GM19463 (cell line): ENCODE measurements around the gene CARD9.
A peak's percentile ranks its signal among the peaks of the same experiment; 100 is the strongest.
"Not testable (repeated sequence)": the region's sequence is repeated elsewhere in the genome, so short reads cannot be mapped to it uniquely, and the experiment has no call there.

Experiments used
- ATAC-seq: cut with Tn5 transposase; IDR thresholded peaks from one replicate; pipeline ENCODE4 v1.9.1; 2021; ENCODE audit warnings: mild to moderate bottlenecking, moderate library complexity; ENCODE audit not compliant: unreplicated experiment

Gene CARD9

GRCh38 chr9:136364942-136365774, 8.3 kb downstream of the CARD9 start:
- no peak for ATAC-seq

- ATAC-seq = no peak
Measured at GRCh38 chr9:136363949-136364748, 9.3 kb downstream of the CARD9 start.

- peak; percentile 83 for ATAC-seq
Measured at GRCh38 chr9:136363106-136363948, 10.1 kb downstream of the CARD9 start, which contains the start of gene DNLZ. Gene DNLZ, minus strand, starts transcription at chr9:136363744. Its CDS starts 30 bp downstream, at chr9:136363714.

- ATAC-seq = no peak
Measured at GRCh38 chr9:136362450-136362784, 11.1 kb downstream of the CARD9 start.

- ATAC-seq = no peak
Measured at GRCh38 chr9:136361754-136362449, 11.6 kb downstream of the CARD9 start.

- no peak for ATAC-seq
Measured at GRCh38 chr9:136361047-136361753, 12.3 kb downstream of the CARD9 start.

- no peak for ATAC-seq
Measured at GRCh38 chr9:136359774-136360718, 13.4 kb downstream of the CARD9 start.

- no peak for ATAC-seq
Measured at GRCh38 chr9:136358888-136359287, 14.6 kb downstream of the CARD9 start.

- no peak for ATAC-seq
Measured at GRCh38 chr9:136358016-136358415, 15.5 kb downstream of the CARD9 start.

GRCh38 chr9:136357202-136357725, 16.2 kb downstream of the CARD9 start:
- ATAC-seq = no peak

GRCh38 chr9:136355616-136356557, 17.6 kb downstream of the CARD9 start:
- no peak for ATAC-seq

- no peak for ATAC-seq
Measured at GRCh38 chr9:136354592-136355085, 18.8 kb downstream of the CARD9 start.

- ATAC-seq = no peak
Measured at GRCh38 chr9:136353757-136354488, 19.5 kb downstream of the CARD9 start.

GRCh38 chr9:136353088-136353487, 20.4 kb downstream of the CARD9 start:
- ATAC-seq = no peak

- ATAC-seq = no peak
Measured at GRCh38 chr9:136352682-136353081, 20.8 kb downstream of the CARD9 start.

- not testable (repeated sequence) for ATAC-seq
Measured at GRCh38 chr9:136351868-136352267, 21.6 kb downstream of the CARD9 start.
